HepG2 (cell line): Measurements from ENCODE around the gene XPO5. TPM values are rescaled to one million over a fixed set of nuclear protein-coding genes. Genes with fewer than 3 reads are reported as not detected.
A peak's percentile ranks its signal among the peaks of the same experiment; 100 is the strongest.

Experiments
- MBNL3 ChIP-seq: fragments of 250-450 bp; sonication (Bioruptor Pico); conservative IDR thresholded peaks from 2 replicates; pipeline ENCODE4 v1.8.0; 2022; ENCODE audit warnings: mild to moderate bottlenecking, inconsistent platforms
- POLR2A ChIP-seq, 2 experiments: IDR thresholded peaks; 2 replicates each; pipeline ENCODE4 v1.6.1; 2011; ENCODE audit warnings: low read depth in 2 of 2, low read length in 2 of 2, mild to moderate bottlenecking in 1 of 2, moderate library complexity in 1 of 2; ENCODE audit not compliant: insufficient read depth in 1 of 2
- ZNF230 ChIP-seq: sonication (generic); formaldehyde crosslinking; IDR thresholded peaks from 2 replicates; pipeline ENCODE4 v1.4.0; 2020; ENCODE audit warnings: mild to moderate bottlenecking, missing genetic modification reagents
- ZNF883 ChIP-seq: sonication (generic); formaldehyde crosslinking; IDR thresholded peaks from 2 replicates; pipeline ENCODE4 v1.5.1; 2020; ENCODE audit warnings: mild to moderate bottlenecking, missing genetic modification reagents; ENCODE audit errors: not compliant biosample characterization
- ZSCAN29 ChIP-seq: sonication (generic); formaldehyde crosslinking; conservative IDR thresholded peaks from 2 replicates; pipeline ENCODE4 v1.4.0; 2020; ENCODE audit warnings: mild to moderate bottlenecking, missing genetic modification reagents
- polyA plus RNA-seq, 8 experiments: library from polyadenylated mRNA; depleted of rRNA in 3 of 8; stranded (reverse) in 7 of 8; unstranded in 1 of 8; fragments of >200 nt; fragmentation: Illumina TruSeq in 4 of 8; extraction: Trizol in 4 of 8; gene quantifications; 2 replicates each; pipeline versions ENCODE4 v1.2.1 to v1.2.3, GENCODE V29; 2011 to 2016; ENCODE audit warnings: low read depth in 4 of 8, missing spikeins in 1 of 8, mixed read lengths in 1 of 8; ENCODE audit not compliant: insufficient read depth in 1 of 8
- total RNA-seq, 5 experiments: library from RNA; depleted of rRNA; stranded (reverse); fragments of >200 nt; fragmentation: Illumina TruSeq; extraction: Trizol; gene quantifications; 2 replicates each; pipeline ENCODE4 v1.2.3, GENCODE V29; 2016; ENCODE audit warnings: low read depth in 1 of 5
- TF ChIP-seq, protein P1 (sequence below), 2 experiments: sonication (generic) in 1 of 2; formaldehyde crosslinking in 1 of 2; IDR thresholded peaks; 2 replicates each; pipeline versions ENCODE4 v1.6.1 to v1.9.0; 2014 to 2022; ENCODE audit warnings: antibody characterized with exemption in 1 of 2, borderline replicate concordance in 1 of 2, inconsistent platforms in 1 of 2, low read depth in 1 of 2, missing genetic modification reagents in 1 of 2
- TF ChIP-seq, protein P2 (sequence below): sonication (generic); formaldehyde crosslinking; IDR thresholded peaks from 2 replicates; pipeline ENCODE4 v1.5.0; 2020; ENCODE audit warnings: mild to moderate bottlenecking, missing genetic modification reagents
- TF ChIP-seq, protein P3 (sequence below): sonication (generic); formaldehyde crosslinking; IDR thresholded peaks from 2 replicates; pipeline ENCODE4 v1.5.0; 2020; ENCODE audit warnings: mild to moderate bottlenecking, missing genetic modification reagents, borderline replicate concordance
- TF ChIP-seq, protein P4 (sequence below): sonication (generic); formaldehyde crosslinking; IDR thresholded peaks from 2 replicates; pipeline ENCODE4 v1.4.0; 2020; ENCODE audit warnings: mild to moderate bottlenecking, missing genetic modification reagents
- TF ChIP-seq, protein P5 (sequence below): sonication (generic); formaldehyde crosslinking; IDR thresholded peaks from 2 replicates; pipeline ENCODE4 v1.5.0; 2020; ENCODE audit warnings: mild to moderate bottlenecking, missing genetic modification reagents, moderate library complexity

The XPO5 gene
- total and polyA plus RNA-seq, 2 of the 13 experiments (the other 11 are each of a cell fraction or from before 2014, with no cell fraction given) = 52.2 to 68.0 TPM

DNA sequence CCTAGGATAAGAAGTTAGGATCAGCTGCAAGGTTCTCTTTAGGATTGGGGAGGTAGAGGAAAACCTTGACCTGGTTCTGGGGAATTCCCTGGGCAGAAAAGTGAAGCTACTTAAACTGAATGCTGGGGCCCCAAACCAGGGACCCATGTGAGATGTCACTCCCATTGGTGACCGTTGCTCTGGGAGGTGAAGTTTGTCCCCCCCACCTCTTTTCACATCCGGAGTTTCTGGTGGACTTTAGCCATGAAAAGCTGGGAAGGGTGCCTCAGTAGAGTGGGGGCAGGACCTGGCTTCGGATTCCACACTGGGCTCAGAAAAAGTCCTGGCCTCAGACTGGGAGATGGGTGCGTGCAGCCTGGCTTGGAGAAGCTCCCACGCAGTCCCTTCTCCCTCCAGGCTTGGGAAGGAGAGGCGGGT, 85.3 kb downstream of the XPO5 start (continued):
- TF ChIP-seq, protein P1, sequence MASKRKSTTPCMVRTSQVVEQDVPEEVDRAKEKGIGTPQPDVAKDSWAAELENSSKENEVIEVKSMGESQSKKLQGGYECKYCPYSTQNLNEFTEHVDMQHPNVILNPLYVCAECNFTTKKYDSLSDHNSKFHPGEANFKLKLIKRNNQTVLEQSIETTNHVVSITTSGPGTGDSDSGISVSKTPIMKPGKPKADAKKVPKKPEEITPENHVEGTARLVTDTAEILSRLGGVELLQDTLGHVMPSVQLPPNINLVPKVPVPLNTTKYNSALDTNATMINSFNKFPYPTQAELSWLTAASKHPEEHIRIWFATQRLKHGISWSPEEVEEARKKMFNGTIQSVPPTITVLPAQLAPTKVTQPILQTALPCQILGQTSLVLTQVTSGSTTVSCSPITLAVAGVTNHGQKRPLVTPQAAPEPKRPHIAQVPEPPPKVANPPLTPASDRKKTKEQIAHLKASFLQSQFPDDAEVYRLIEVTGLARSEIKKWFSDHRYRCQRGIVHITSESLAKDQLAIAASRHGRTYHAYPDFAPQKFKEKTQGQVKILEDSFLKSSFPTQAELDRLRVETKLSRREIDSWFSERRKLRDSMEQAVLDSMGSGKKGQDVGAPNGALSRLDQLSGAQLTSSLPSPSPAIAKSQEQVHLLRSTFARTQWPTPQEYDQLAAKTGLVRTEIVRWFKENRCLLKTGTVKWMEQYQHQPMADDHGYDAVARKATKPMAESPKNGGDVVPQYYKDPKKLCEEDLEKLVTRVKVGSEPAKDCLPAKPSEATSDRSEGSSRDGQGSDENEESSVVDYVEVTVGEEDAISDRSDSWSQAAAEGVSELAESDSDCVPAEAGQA (IDR thresholded peaks at IDR 0.05; ENCODE audit: low read depth) = peak; percentile 65; the same call in 1 of the 2 replicates
- TF ChIP-seq, protein P1 (CRISPR knock-in tag; IDR thresholded peaks at IDR 0.05; ENCODE audit: borderline replicate concordance) = 0 out of 2 replicates have a peak, but pooled peaks have one; percentile 35
- TF ChIP-seq ZNF230 (CRISPR knock-in tag) (0 out of 2 replicates have a peak, but pooled peaks have one; percentile 77), ZSCAN29 (peak; percentile 99; the same call in 1 of the 2 replicates), POLR2A (IDR thresholded peaks at IDR 0.05; ENCODE audit: insufficient read depth in 1 of 2, low read depth in 2 of 2, low read length in 2 of 2) (no peak), MBNL3 (CRISPR knock-in tag) (no peak), ZNF883 (CRISPR knock-in tag) (no peak)
- TF ChIP-seq, protein P2, sequence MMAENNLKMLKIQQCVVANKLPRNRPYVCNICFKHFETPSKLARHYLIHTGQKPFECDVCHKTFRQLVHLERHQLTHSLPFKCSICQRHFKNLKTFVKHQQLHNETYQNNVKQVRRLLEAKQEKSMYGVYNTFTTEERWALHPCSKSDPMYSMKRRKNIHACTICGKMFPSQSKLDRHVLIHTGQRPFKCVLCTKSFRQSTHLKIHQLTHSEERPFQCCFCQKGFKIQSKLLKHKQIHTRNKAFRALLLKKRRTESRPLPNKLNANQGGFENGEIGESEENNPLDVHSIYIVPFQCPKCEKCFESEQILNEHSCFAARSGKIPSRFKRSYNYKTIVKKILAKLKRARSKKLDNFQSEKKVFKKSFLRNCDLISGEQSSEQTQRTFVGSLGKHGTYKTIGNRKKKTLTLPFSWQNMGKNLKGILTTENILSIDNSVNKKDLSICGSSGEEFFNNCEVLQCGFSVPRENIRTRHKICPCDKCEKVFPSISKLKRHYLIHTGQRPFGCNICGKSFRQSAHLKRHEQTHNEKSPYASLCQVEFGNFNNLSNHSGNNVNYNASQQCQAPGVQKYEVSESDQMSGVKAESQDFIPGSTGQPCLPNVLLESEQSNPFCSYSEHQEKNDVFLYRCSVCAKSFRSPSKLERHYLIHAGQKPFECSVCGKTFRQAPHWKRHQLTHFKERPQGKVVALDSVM (CRISPR knock-in tag) = no peak
- TF ChIP-seq, protein P3, sequence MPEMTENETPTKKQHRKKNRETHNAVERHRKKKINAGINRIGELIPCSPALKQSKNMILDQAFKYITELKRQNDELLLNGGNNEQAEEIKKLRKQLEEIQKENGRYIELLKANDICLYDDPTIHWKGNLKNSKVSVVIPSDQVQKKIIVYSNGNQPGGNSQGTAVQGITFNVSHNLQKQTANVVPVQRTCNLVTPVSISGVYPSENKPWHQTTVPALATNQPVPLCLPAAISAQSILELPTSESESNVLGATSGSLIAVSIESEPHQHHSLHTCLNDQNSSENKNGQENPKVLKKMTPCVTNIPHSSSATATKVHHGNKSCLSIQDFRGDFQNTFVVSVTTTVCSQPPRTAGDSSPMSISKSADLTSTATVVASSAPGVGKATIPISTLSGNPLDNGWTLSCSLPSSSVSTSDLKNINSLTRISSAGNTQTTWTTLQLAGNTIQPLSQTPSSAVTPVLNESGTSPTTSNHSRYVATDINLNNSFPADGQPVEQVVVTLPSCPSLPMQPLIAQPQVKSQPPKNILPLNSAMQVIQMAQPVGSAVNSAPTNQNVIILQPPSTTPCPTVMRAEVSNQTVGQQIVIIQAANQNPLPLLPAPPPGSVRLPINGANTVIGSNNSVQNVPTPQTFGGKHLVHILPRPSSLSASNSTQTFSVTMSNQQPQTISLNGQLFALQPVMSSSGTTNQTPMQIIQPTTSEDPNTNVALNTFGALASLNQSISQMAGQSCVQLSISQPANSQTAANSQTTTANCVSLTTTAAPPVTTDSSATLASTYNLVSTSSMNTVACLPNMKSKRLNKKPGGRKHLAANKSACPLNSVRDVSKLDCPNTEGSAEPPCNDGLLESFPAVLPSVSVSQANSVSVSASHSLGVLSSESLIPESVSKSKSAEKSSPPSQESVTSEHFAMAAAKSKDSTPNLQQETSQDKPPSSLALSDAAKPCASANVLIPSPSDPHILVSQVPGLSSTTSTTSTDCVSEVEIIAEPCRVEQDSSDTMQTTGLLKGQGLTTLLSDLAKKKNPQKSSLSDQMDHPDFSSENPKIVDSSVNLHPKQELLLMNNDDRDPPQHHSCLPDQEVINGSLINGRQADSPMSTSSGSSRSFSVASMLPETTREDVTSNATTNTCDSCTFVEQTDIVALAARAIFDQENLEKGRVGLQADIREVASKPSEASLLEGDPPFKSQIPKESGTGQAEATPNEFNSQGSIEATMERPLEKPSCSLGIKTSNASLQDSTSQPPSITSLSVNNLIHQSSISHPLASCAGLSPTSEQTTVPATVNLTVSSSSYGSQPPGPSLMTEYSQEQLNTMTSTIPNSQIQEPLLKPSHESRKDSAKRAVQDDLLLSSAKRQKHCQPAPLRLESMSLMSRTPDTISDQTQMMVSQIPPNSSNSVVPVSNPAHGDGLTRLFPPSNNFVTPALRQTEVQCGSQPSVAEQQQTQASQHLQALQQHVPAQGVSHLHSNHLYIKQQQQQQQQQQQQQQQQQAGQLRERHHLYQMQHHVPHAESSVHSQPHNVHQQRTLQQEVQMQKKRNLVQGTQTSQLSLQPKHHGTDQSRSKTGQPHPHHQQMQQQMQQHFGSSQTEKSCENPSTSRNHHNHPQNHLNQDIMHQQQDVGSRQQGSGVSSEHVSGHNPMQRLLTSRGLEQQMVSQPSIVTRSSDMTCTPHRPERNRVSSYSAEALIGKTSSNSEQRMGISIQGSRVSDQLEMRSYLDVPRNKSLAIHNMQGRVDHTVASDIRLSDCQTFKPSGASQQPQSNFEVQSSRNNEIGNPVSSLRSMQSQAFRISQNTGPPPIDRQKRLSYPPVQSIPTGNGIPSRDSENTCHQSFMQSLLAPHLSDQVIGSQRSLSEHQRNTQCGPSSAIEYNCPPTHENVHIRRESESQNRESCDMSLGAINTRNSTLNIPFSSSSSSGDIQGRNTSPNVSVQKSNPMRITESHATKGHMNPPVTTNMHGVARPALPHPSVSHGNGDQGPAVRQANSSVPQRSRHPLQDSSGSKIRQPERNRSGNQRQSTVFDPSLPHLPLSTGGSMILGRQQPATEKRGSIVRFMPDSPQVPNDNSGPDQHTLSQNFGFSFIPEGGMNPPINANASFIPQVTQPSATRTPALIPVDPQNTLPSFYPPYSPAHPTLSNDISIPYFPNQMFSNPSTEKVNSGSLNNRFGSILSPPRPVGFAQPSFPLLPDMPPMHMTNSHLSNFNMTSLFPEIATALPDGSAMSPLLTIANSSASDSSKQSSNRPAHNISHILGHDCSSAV = no peak
- TF ChIP-seq, protein P4, sequence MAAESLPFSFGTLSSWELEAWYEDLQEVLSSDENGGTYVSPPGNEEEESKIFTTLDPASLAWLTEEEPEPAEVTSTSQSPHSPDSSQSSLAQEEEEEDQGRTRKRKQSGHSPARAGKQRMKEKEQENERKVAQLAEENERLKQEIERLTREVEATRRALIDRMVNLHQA (CRISPR knock-in tag) = no peak
- TF ChIP-seq, protein P5, sequence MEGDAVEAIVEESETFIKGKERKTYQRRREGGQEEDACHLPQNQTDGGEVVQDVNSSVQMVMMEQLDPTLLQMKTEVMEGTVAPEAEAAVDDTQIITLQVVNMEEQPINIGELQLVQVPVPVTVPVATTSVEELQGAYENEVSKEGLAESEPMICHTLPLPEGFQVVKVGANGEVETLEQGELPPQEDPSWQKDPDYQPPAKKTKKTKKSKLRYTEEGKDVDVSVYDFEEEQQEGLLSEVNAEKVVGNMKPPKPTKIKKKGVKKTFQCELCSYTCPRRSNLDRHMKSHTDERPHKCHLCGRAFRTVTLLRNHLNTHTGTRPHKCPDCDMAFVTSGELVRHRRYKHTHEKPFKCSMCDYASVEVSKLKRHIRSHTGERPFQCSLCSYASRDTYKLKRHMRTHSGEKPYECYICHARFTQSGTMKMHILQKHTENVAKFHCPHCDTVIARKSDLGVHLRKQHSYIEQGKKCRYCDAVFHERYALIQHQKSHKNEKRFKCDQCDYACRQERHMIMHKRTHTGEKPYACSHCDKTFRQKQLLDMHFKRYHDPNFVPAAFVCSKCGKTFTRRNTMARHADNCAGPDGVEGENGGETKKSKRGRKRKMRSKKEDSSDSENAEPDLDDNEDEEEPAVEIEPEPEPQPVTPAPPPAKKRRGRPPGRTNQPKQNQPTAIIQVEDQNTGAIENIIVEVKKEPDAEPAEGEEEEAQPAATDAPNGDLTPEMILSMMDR (CRISPR knock-in tag) = no peak
